GM15510 (cell line): ENCODE data around the gene ARL15.

ENCODE experiments used
- POLR2A ChIP-seq: IDR thresholded peaks from 3 replicates; pipeline ENCODE4 v1.6.1; 2011; ENCODE audit warnings: borderline replicate concordance; ENCODE audit not compliant: insufficient read length; ENCODE audit errors: extremely low read depth

Gene ARL15

GRCh38 chr5:54278036-54278830, 32.1 kb downstream of the ARL15 start:
- TF ChIP-seq POLR2A: no peak

- TF ChIP-seq POLR2A: no peak
Observed at GRCh38 chr5:54276048-54276447, 34.3 kb downstream of the ARL15 start.

- TF ChIP-seq POLR2A: no peak
Observed at GRCh38 chr5:54275361-54275760, 35.0 kb downstream of the ARL15 start.

- no peak for TF ChIP-seq POLR2A
Observed at GRCh38 chr5:54274944-54275343, 35.4 kb downstream of the ARL15 start.

- no peak for TF ChIP-seq POLR2A
Observed at GRCh38 chr5:54273715-54274114, 36.7 kb downstream of the ARL15 start.

GRCh38 chr5:54272746-54273145, 37.6 kb downstream of the ARL15 start:
- no peak for TF ChIP-seq POLR2A

GRCh38 chr5:54270326-54270725, 40.0 kb downstream of the ARL15 start:
- TF ChIP-seq POLR2A: no peak

- no peak for TF ChIP-seq POLR2A
Observed at GRCh38 chr5:54264574-54264973, 45.8 kb downstream of the ARL15 start.

- no peak for TF ChIP-seq POLR2A
Observed at GRCh38 chr5:54263447-54263846, 46.9 kb downstream of the ARL15 start.

- no peak for TF ChIP-seq POLR2A
Observed at GRCh38 chr5:54261596-54261995, 48.8 kb downstream of the ARL15 start.

GRCh38 chr5:54259981-54260380, 50.4 kb downstream of the ARL15 start:
- TF ChIP-seq POLR2A: no peak

- TF ChIP-seq POLR2A: no peak
Observed at GRCh38 chr5:54259090-54259489, 51.3 kb downstream of the ARL15 start.

- no peak for TF ChIP-seq POLR2A
Observed at GRCh38 chr5:54257366-54258118, 52.8 kb downstream of the ARL15 start.

GRCh38 chr5:54254482-54255198, 55.7 kb downstream of the ARL15 start:
- TF ChIP-seq POLR2A: no peak

- TF ChIP-seq POLR2A: no peak
Observed at GRCh38 chr5:54251981-54252380, 58.4 kb downstream of the ARL15 start.
